Right lobe of liver (tissue), 4 donors: ENCODE results near the gene RAB13.

Experiments used
- CTCF ChIP-seq, 4 donors: fragments of 200-600 bp in 3 of 4; fragments of 450-650 bp in 1 of 4; IDR thresholded peaks; one replicate each; pipeline versions ENCODE4 v1.5.1 to v1.8.0; 2016 to 2022; ENCODE audit warnings: antibody characterized with exemption in 4 of 4, mild to moderate bottlenecking in 2 of 4
- POLR2A ChIP-seq: fragments of 450-650 bp; IDR thresholded peaks from one replicate; pipeline ENCODE4 v1.6.1; 2017; ENCODE audit warnings: antibody characterized with exemption, mild to moderate bottlenecking
- donor health status: DM: no; HTN: no; CAD: no.
- donor health status: DM: no; HTN: no; CAD: no.
- donor health status: DM: no; HTN: yes; CAD: no.

GRCh38 chr1:153937331-153937730 is 48.8 kb downstream of the RAB13 start:
- no peak for TF ChIP-seq POLR2A
- no peak for TF ChIP-seq CTCF (IDR thresholded peaks at IDR 0.05)
